GM18870 (cell line): ENCODE results near the gene TMEM81.

Experiments used
- ATAC-seq: cut with Tn5 transposase; IDR thresholded peaks from one replicate; pipeline ENCODE4 v1.9.1; 2021; ENCODE audit warnings: moderate library complexity; ENCODE audit not compliant: unreplicated experiment

The TMEM81 gene

DNA sequence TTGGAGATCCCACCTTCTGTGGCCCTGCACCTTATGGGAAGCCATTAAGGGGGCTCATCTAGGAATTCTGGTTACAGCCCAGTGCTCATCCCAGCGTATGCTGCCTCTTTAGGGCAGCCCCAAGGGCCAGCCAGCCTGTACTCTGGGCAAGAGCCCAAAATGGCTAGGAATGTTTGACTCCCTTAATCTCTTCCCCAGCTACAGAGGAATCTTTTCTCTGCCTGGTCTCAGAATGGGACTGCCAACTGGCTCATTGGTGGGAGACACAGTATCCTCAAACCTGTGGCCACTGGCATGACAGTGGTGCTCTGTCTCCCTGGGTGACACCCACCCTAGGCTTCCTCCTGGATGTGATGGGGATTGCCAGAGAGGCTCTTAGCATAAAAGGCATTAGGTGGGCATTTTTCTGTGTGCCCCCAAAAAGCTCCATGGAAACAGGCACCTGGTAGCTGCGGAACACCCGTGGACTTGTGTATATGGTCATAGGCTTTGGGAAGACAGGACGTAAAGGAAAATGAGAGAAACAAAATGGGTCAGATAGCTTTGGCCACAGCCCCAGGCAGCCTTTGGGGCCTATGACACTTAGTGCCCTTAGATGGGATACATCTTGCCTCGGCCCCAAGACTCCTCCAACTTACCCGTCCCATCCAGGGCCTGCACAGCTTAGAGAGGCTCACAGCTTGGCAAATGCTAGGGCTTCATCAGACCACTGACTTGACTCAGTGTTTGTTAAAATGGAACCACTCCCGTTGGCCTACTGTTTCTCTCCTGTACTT lies 6.9 kb downstream of the TMEM81 start:
- no peak for ATAC-seq

DNA sequence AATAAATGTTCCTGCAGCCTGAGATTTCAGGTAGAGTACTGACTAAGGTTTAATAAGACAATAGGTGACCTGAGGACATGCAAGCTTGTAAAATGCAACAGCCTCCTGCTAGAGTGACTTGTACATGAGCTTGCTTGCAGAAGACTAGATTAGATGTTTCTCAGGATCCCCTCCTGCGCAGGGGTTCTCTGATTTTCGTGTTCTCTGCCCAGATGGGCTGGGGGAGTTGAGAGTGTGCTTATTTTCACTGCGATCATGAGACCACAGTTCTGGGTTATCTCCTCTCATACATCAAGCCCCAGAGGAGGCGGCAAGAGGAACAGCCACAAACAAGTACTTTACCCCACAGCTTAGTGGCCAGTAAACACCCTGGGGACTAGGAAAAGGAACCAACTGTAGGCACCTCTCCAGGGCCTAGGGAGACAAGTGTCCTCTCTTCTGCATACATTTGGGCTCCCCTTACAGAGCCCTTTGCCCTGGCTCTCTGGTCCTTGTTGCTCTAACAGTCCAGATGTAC lies 8.0 kb downstream of the TMEM81 start:
- ATAC-seq = no peak

DNA sequence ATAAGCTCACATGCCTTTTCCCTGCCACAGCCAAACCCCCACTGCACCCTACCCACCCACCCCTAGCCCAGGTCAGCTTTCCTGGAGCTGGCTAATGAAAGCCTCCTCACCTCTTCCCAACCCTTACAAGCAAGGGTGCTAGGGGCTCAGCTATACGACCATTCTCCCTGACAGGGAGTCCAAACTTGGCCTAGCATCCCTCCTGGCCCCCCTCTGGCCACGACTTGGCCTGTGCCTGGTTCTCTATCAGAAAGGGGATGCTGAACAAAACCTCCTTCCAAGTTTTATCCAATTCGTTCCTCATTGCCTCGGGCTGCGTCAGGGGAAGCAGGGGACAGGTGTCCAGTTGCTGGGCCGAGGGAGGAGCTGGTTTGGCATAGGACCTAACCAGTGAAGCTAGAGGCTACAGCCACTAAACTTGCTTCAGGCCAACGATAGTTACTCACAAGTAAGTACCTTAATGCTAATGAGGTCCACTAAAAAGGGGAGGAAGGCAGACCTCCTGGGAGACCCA lies 8.6 kb downstream of the TMEM81 start:
- ATAC-seq = no peak

DNA sequence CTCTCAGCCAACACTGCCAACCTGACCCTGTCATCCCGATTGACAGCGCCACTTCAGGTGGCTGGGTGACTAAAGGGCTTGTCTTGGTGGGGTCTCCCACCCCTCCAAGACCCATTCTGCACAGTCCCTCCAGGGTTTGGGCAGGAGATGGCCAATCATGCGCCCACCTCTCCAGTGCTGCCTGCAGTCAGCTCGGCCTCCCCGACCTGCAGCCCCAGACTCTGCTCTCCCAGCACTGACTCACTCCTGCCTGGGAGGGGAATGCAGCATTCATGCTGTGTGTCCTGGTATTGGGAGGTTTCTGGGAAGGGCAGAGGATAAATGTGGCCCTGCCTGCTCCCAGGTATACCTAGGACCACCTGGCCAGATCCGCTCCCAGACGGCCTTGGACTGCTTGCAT lies 9.7 kb downstream of the TMEM81 start:
- ATAC-seq = no peak

DNA sequence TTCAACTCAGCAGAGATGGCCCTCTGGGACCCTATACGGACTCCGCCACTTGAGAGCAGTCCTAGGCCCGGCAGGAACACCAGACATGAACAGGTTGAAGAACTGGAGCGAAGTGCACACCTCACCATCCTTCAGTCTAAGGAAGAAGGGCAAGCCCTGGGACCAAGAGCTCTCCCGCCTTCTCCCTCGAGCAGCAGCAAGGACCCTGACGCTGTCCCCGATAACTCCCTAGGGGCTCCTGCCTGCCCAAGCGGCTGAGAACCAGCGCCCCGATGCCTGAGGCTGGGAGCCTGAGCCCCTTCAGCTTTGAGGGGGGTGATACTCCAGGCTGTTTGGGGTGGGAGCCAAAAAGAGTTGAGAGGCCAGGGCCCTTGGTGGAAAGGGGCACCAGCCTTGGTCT lies 10.2 kb downstream of the TMEM81 start:
- no peak for ATAC-seq

DNA sequence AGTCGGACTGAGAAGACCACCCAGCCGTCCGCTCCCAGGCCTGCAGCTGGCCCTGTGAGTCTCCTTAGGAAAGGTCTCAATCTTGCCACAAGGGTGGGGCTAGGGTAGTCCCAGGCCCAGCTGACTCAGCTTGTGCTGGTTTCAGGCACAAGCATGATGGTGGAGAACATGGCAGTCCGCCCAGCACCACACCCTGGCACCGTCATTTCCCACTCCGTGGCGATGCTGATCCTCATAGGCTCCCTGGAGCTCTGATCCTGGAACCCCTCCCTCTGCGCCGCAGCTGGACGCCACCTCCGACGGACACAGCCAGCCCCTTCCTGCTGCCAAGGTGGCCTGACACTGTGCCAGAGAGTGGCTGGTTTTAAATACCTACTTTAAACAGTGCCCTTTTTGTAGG lies 10.7 kb downstream of the TMEM81 start:
- no peak for ATAC-seq

DNA sequence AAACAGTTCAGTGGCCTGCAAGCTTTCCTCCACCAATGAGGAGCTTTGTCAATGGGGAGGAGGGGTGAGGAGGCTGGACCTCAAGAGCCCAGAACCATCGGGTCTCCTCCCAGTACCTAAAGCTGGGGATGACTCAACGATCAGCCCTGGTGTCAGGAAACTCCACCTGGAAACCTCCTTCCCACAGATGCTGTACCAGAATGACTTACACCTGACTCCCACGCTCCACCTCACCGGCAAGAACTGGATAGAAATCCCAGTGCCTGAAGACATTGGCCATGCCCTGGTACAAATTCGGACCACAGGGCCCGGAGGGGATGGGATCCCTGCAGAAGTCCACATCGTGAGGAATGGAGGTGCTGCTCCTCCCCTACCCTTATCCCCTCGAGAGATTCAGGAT lies 11.4 kb downstream of the TMEM81 start:
- no peak for ATAC-seq

DNA sequence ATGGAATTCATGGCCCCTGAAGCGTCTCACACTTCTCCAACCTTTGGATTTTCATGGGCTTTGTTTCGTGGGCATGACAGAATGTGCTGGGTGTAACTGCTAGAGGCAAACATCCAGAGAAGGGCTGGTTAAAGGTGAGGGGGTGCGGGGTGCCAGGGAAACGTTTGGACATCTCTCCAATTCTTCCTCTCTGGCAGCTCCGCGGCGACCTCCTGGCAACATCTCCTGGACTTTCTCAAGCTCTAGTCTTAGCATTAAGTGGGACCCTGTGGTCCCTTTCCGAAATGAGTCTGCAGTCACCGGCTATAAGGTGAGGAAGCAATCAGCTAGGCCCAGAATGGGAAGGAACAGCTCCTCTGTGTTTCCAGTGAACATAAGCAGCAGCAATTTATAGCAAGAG lies 12.0 kb downstream of the TMEM81 start:
- no peak for ATAC-seq

DNA sequence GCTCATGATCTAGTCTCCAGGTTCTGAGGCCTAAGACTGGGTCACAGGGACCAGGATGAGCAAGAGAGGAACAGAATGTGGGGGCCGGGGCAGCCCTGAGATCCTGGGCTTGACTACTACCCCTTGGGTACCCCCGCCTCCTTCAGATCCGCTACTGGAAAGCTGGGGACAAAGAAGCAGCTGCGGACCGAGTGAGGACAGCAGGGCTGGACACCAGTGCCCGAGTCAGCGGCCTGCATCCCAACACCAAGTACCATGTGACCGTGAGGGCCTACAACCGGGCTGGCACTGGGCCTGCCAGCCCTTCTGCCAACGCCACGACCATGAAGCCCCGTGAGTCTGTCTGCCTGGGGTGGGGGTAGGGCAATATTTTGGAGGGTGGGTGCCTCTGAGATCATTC lies 12.5 kb downstream of the TMEM81 start:
- no peak for ATAC-seq

DNA sequence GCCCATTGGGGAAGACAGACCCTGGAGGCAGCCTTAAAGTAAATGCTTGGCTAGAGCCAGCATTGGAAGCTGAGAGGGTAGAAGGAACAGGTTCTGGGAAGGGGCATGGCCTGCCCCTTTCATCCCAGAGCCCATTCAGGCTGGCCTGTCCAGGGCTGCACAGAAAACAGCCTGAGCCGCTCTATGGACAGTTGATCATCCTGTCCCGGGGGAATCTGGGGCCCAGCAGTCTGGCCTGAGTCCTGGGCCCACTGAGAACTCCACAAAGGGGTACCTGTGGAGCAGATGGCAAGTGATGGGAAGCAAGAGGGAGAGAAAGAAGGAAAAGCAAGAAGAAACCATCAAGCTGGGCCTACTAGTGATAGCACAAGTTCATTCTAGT lies 13.2 kb downstream of the TMEM81 start:
- ATAC-seq = no peak

DNA sequence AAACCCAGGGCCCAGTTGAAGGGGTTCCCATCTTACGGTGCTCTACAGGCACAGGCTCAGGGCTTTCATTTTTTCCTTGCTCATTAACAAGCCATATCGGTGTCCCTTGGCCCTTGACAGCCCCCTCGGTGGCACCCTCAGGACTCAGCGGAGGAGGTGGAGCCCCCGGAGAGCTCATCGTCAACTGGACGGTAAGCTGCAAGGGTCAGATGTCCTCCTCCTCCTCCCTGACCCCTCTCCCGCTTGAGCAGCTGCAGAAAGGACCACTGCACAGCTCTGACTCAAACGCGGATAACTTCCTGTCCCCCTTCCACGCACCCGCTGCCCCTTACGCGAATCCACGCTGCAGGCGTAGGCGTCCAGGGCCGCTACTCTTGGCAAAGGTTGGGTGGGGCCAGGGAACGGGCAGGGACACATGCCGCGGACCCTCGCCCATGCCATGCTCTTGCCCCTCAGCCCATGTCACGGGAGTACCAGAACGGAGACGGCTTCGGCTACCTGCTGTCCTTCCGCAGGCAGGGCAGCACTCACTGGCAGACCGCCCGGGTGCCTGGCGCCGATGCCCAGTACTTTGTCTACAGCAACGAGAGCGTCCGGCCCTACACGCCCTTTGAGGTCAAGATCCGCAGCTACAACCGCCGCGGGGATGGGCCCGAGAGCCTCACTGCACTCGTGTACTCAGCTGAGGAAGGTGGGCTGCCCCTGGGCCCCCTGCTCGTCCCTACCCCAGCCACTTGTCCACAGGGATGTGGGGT lies 14.7 kb downstream of the TMEM81 start:
- no peak for ATAC-seq

DNA sequence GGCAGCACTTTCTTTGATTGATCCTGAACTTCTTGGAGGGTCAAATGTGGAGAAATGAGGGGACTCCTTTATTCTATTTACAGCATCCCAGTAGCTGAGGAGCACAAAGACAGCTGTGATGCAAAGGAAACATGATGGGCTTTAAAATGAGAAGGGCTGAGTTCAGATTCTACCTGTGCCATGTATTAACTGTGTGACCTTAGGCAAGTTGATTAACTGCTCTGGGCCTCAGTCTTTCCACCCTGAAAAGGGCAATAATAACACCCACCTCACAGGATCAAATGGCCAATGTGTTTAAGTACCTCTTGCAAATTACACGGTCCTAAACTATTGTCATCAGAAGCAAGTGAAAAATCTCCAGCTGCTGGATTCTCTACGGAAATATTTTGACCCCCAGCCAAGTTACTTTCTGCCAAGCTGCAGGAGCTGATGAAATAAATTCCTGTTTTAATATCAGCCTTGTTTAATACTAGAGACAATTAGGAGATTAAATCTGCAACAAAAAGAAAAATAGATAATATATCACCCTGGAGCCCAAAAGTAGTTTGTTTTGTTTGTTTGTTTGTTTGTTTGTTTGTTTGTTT lies 15.7 kb downstream of the TMEM81 start:
- no peak for ATAC-seq

DNA sequence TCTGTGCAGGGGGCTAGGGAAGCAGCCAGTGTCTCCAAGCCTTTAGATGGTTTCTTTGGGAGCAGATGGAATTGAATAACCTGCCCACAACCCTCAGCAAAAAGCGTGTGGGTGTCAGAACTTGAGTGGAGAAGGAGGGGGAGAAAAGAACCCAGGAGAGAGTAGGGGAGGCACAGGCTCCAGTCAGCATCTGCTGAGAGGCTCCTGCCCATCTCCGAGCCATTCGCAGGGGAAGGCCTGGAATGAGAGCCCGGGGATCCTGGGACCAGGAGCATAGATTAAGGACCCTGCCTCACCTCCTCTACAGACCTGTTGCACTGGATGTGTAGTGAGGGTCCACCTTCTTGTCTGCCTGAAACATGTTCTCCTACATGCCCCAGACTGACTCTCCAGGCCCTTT lies 16.3 kb downstream of the TMEM81 start:
- no peak for ATAC-seq

DNA sequence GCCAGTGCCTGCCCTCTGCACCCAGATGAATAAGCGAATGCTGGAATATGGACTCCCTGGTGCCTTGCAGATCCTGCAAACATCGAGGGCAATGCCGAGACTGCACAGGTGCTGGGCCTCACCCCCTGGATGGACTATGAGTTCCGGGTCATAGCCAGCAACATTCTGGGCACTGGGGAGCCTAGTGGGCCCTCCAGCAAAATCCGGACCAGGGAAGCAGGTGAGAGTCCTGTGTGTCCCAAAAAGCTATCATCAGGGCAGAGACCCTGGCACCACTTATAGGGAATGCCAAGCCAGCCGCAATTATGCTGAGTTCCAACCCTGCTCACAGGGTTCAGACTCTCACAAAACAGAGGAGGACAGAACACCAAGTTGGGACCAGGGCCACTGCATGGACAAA lies 17.2 kb downstream of the TMEM81 start:
- ATAC-seq = no peak

DNA sequence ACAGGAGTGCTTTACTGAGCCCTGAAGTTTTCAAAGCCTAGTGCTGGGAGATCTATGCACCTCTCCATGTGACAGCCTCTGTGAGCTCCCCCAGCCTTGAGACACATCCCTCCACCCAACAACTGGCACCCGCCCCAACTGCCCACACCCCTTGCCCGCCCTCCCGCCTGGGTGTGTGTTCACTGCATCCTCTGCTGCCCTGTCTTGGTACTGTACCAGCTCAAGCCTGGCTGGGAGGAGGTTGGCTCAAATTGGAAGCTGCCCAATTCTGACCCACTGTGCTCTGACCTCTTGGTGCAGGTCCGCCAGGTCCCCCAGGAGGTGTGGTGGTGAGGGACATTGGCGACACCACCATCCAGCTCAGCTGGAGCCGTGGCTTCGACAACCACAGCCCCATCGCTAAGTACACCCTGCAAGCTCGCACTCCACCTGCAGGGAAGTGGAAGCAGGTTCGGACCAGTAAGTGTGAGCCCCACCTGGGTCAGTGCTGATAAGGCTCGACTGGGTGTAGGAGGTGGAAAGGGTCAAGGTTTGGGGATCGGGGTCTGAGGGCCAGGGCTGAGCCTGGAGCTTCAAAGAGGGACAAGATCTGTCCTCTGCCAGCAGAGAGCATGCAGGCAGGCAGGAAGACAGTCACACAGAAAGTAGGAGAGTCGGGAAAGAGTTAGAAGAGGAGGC lies 18.0 kb downstream of the TMEM81 start:
- ATAC-seq = no peak

DNA sequence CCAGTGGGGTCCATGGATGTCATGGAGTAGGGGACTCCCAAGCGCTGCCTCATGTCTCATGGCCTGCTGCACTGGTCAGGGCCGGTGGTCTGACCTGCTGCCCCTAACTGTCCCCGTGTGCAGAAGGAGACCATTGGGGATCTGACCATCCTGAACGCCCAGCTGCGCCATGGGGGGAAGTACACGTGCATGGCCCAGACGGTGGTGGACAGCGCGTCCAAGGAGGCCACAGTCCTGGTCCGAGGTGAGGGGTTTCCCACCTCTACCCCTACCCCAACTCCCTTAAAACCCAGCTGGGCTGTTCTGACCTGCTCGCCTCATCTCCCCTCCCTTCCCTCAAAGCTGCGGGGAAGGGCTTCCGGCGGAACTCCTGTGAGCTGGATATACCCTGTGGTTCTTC lies 18.6 kb downstream of the TMEM81 start:
- ATAC-seq = no peak

DNA sequence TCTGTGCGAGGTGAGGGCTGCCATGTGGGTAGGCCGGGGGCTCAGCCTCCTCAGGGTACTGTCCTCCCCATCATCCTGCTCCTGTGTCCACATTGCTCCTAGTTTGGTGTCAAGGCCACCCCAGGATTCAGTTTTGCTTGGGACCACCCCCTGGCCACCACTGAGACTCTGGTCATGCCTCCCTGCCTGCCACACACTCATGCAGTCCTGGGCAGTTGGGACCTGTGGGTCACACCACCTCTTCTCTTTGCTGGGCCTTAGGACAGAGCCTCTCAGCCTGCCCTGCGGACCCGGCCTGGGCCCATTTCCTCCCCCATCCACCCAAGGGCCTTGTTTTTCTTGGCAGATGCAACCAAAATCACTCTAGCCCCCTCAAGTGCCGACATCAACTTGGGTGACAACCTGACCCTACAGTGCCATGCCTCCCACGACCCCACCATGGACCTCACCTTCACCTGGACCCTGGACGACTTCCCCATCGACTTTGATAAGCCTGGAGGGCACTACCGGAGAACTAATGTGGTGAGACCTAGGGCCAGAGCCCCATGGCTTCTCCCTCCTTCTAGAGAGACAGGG lies 19.4 kb downstream of the TMEM81 start:
- no peak for ATAC-seq

DNA sequence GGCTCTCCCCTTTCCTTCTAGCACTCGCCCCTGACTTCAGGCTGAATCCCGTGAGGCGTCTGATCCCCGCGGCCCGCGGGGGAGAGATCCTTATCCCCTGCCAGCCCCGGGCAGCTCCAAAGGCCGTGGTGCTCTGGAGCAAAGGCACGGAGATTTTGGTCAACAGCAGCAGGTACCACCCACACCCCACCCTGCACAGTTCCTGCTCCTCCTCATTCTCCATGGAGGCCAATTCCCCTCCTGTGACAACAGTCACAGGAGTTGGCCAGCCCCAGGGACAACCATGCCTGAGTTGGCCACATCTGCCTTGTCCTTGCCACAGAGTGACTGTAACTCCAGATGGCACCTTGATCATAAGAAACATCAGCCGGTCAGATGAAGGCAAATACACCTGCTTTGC lies 20.0 kb downstream of the TMEM81 start:
- no peak for ATAC-seq

DNA sequence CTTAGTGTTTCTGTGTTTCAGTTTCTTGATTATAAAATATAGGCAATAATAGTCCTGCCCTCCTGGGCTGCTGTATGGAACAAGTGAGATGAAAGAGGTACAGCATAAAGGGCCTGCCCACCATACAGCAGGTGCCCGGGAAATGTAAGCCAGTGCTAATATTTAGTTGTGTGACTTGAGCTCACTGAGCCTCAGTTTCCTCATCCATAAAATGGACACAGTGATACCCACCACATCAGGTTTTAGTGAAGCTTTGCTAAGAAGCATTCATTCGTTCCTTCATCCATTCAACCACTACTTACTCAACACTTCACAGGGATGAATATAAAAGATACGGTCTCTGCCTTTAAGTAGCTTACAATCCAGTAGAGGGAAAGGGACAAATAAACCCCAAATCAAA lies 21.4 kb downstream of the TMEM81 start:
- ATAC-seq = no peak

DNA sequence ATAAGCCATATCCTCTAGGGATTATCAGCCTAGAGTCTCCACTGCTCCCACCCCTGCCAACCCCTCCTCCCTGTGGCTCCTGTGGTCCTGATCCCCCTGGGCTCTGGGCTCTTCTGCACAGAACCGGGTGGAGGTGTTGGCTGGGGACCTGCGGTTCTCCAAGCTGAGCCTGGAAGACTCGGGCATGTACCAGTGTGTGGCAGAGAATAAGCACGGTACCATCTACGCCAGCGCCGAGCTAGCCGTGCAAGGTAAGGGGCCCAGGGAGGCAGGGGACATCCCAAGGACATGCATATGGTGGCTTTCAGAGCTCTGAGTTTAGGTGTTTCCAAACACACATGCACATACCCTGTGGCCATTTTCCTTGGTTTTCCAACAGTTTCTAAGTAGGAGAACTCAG lies 21.9 kb downstream of the TMEM81 start:
- ATAC-seq = no peak

DNA sequence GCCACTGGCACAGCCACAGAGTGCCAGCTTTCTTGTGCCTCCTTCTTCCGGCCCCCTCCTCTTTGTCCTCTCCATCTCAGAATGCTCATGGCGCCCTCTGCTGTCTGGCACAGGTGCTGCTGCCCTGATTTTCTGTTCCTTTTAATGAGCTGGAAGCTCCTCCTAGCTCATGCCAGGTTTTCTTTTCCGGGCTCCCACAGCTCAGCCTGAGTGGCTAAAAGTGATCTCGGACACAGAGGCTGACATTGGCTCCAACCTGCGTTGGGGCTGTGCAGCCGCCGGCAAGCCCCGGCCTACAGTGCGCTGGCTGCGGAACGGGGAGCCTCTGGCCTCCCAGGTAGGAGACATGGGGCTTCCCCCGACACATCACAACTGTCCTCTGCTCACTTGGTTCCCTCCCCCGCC lies 22.6 kb downstream of the TMEM81 start:
- ATAC-seq = no peak
